GM19193 (cell line): Measurements from ENCODE around the gene SRSF8.
"Not testable (repeated sequence)": the region's sequence is repeated elsewhere in the genome, so short reads cannot be mapped to it uniquely, and the experiment has no call there.

Experiments used
- POLR2A ChIP-seq: IDR thresholded peaks from 4 replicates; pipeline ENCODE4 v1.6.1; 2011; ENCODE audit not compliant: insufficient read depth, insufficient read length; ENCODE audit errors: extremely low read depth

SRSF8 gene, protein sequence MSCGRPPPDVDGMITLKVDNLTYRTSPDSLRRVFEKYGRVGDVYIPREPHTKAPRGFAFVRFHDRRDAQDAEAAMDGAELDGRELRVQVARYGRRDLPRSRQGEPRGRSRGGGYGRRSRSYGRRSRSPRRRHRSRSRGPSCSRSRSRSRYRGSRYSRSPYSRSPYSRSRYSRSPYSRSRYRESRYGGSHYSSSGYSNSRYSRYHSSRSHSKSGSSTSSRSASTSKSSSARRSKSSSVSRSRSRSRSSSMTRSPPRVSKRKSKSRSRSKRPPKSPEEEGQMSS

DNA sequence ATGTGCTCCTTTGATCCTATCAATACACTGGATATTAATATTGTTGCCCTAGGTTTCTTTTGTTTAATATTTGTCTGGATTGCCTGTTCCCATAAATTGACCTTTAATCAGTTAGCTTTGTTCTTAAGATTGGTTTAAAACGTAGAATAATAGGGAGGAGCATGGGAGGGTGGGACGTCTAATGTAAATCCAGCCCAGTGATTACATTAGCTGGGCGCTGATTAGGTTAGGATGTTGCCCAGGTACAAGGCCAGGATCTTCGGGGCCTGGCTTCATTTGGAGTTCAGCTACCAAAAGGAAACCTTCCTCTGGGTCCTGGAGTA, at the start of gene SRSF8:
Gene SRSF8 (plus strand): TSS at position 204 of the 323 bp plus-strand sequence. CDS start 308 bp downstream, outside the sequence.
- TF ChIP-seq POLR2A: no peak

DNA sequence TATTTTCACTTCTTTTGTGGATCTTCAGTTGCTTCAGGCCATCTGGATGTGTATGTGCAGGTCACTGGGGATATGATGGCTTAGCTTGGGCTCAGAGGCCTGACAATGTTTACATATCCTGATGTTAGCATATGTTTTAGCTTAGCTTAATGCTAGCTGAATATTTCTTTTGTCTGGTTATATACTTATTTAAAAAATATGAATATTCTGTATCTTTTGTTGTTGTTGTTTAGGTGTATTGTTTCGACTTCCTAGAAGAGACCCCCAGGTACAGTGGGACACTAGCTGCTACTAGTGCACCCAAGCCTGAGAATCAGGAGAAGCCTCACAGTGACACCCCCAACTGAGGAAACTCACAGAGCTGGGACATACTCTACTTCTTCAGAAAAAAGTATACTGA, 41.8 kb upstream of the SRSF8 start, which contains the start of gene KDM4E:
Gene KDM4E (plus strand): TSS at position 301 of the 400 bp plus-strand sequence. CDS start 300 bp downstream, outside the sequence.
- no peak for TF ChIP-seq POLR2A

DNA sequence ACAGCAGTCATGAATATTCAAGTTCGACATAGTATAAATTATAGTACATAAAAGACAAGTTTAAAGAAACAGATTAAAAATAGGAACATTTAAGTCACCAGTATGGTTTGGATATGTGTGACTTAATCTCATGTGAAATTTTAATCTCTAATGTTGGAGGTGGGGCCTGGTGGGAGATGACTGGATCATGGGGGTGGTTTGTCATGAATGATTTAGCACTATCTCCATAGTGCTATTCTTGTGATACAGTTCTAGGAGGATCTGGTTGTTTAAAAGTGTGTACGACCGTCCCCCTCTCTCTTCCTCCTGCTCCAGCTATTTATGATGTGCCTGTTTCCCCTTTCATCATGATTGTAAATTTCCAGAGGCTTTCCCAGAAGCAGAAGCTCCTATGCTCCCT, 38.4 kb upstream of the SRSF8 start:
- no peak for TF ChIP-seq POLR2A

DNA sequence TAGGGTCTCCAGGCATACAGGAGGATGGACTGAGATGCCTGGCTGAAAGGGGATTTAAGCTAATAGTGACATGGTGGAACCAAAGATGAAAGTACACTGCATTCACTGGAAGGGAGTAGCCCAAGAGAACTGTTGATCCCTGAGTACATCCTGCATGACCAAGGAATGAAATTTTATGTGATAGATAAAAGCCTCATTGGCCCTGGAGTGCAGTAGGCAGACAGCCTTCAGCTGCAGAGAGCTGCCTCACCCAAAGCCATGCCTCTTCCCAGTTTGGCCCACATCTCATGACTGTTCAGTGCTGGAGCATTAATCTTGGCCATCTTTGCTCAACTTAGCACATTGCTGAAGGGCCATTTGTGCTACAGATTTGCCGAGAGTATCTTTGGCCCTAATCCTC, 33.7 kb upstream of the SRSF8 start:
- no peak for TF ChIP-seq POLR2A

DNA sequence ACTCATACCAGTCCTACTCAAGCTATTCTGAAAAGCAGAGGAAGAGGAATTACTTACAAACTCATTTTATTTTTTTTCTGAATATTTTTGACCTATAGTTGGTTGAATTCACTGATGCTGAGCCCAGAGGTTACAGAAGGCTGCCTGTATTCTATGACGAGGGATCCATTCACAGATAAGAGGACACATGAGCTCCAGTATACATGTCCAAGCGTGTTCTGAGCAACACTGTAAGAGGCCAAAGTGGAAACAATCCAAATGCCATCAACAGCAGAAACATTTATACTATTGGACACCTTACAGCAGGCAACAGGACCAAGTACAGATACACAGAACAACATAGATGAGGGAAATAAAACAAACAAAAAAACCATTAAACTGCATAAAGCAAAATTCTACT, 31.4 kb upstream of the SRSF8 start:
- no peak for TF ChIP-seq POLR2A

DNA sequence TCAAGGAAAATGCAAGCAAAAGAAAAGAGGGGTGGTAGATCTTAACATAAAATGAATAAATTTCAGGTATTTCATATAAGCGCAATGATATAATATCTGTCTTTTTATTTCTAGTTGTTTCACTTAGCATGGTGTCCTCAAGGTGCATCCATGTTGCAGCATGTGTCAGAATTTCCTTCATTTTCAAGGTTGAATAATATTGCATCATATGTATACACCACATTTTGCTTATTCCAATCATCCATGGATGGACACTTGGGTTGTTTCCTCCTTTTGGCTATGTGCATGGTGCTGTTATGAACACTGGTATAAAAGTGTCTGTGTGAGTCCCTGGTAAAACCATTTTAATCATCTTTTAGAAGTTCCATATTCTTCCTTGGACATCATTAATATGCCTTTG, 24.5 kb upstream of the SRSF8 start:
- TF ChIP-seq POLR2A: no peak

DNA sequence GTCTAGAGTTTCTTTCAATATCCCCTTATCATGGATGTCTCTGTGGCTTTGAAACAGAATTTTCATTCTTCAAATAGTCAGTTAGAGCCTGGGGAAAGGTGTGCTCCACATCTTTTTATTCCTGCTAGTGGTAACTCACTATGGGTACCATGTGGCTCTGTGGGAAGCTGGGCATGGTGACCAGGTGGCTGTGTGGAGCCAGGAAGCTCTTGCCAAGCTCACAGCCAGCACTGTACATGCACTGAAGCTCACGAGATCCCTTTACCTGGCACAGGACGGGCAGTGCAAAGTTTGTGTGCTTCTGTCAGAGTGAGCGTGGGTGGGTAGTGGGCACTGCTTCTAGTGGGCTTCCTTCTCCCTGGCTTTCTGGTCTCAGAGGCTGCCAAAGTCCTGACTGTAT, 23.8 kb upstream of the SRSF8 start:
- no peak for TF ChIP-seq POLR2A

DNA sequence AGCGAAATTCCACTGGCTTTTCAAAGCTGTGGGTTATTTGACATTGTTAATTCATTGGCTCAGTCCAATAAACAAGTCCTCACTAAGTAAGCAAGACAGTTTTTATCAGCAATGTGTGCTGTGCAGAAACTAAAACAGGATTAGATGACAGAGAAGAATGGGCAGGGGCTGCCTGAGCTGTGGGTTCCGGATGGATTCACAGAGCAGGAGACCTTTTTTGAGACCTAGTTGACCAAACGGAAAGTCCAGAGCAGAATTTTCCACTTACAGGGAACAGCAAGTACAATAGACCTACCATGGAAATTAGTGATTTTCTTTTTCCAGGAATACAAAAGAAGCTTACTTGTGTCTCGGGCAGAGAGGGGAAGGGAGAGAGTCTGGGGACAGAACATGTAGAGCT, 22.7 kb upstream of the SRSF8 start:
- TF ChIP-seq POLR2A: no peak

DNA sequence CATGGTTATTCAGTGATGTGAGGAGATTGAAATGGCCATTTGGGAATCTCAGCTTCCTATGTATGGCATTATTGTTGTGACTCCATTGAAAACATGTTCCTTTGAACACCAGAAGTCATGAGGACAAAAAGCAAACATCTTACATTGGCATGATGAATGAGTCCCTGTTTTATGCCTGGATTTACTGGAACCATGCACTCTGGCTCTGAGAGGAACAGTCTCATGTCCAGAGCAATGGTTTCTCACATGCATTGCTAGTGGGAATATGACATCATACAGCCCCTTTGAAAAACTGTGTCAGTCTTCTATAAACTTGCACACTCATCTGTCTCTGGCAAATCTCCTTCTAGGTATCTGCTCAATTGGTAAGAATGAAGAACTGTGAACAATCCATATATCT, 20.9 kb upstream of the SRSF8 start:
- TF ChIP-seq POLR2A: no peak

DNA sequence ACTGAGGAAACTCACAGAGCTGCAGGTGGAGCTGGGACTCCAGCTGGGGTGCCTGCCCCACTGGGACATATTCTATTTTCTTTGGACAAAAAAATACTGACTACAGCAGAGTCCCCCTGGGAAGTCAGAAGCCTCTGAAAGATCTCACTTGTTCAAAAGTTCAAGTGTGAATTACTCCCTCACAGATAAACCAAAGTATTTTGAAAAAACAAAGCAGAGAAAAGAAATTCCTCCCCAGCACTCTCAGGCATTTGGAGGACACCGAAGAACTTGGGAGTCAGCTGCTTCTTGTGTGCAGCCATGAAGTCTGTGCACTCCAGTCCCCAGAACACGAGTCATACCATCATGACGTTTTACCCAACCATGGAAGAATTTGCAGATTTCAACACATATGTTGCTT, 17.6 kb upstream of the SRSF8 start, which contains the start of gene KDM4F:
Gene KDM4F (plus strand): TSS at position 301 of the 400 bp plus-strand sequence.
- not testable (repeated sequence) for TF ChIP-seq POLR2A

DNA sequence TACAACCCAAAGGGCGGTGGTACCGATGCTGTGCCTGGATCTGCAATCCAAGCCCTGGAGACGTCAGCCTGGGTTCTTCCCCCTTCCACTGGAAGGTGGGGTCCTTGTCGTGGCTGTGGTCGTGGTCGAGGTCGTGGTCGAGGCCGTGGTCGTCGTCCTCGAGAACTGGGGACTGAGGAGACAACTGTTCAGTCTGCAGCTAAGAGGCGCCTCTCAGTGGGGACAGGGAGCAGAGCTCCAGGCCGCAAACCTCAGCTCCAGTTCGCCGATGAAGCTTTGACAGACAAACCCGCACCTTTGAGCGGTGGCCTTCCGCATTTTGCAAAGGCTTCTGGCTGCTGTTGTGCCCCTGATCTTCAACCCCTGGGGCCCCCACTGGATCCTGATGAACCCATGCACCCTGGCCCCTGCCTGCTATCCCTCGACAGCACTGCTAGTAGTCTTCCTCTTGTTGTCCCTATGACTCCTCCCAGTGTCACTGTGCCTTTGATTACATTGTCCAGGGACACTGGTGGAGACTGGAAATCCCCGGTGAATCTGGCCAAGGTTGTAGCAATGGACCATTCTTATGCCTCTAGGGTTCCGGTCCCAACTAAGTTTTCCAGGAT, 16.0 kb upstream of the SRSF8 start:
- TF ChIP-seq POLR2A: no peak

DNA sequence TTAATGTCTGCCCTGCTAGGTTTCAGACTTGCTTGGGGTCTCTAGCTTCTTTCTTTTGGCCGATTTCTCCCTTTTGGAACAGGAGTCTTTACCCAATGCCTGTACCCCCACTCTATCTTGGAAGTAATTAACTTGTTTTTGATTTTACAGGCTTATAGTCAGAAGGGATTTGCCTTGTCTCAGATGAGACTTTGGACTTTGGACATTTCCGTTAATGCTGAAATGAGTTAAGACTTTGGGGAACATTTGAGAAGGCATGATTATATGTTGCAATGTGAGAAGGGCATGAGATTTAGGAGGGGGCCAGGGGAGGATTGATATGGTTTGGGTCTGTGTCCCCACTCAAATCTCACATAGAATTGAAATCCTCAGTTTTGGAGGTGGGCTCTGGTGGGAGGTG, 12.4 kb upstream of the SRSF8 start:
- no peak for TF ChIP-seq POLR2A

DNA sequence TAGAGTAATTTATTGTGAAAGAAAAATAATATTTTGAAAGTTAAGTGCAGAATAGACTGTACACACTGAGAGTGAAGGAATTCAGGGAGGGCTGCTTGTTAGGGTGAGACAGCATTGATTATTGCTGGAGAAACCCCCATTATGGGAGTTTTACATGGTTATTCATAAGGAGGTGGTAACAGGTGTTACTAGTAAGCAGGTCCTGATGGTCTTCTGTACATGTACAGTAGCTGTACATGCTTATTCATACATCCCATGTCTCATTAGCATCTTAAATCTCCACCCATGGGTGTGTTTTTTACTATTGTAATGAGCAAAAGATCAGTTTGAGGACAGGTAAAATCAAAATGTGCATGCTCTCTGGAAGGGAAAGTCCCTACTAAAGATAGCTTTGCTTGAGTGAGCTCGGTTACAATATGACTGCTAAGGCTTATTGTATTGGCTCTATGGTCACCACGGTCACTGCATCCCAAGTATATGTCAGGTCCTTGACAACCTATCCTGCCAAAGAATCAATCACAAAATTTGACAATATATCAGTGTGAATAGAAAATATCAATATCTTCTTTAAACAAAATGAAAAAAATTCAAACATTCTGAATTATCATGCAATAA, 11.3 kb upstream of the SRSF8 start:
- no peak for TF ChIP-seq POLR2A

DNA sequence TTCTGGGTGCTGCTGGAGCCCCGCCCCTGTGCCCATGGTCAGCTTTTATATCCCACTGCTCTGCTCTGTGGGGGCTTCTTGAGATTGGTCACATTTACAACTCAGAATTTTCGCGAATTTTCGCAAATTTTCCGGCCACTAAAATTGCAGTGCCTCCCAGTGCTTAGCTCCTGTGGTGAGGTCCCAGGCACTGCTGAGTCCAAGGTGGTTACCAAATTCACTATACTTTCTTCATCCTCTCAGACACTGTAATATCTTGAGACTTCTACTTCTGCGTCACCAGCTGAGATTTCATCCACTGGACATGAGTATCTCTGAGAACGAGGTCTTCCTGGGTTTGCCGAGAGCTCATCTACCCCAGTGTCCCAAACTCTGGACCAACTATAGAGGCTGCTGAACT, 8.8 kb upstream of the SRSF8 start:
- TF ChIP-seq POLR2A: no peak

DNA sequence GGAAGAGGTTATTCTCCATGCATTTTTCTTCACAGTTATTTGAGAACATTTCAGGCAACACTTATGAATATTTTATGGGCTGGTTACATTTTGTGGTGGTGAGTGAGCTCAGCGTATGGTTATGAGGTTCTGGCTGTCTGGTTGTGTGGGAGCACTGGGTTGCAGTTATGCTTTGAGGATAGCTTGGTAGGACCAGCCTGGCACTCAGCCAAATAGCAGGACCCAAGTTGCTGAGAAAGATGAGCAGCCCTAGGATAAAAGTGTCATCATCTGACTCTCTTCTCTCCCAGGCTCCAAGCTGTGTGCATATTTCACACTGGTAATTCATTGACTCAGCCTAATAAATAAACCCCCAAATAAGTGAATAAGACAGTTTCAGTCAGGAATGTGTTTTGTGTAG, 8.1 kb upstream of the SRSF8 start:
- TF ChIP-seq POLR2A: no peak

DNA sequence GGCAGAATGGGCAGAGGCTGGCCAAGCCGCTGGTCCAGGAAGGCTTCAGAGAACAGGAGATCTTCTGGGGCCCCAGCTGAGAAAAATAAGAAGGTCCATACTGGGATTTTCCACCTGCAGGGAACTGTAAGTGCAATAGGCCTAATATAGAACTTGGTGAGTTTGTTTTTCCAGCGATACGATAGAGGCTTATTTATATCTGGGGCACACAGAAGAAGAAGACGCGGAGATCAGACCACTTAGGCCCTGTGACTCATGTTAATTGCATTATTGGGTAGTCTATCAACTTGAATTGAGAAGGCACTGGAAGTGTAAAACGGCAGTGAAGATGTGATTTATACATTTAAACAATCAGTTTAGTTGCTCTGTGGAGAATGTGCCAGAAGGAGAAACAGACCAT, 7.7 kb upstream of the SRSF8 start:
- TF ChIP-seq POLR2A: no peak

DNA sequence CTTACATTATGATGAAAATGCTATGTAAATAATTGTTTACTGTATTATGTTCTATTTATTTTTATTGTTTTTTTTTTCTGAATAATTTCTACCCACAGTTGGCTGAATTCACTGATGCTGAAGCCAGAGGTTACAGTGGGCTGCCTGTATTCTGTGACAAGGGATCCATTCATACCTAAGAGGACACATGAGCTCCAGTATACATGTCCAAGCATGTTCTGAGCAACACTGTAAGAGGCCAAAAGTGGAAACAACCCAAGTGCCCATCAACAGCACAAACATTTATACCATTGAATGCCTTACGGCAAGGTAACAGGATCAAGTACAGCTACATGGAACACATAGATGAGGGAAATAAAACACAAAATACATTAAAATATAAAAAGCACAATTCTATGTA, 1.4 kb upstream of the SRSF8 start:
- TF ChIP-seq POLR2A: no peak
